Neural crest cell (in vitro differentiated cells): ENCODE data around the gene KRTAP22-1. TPM values are rescaled to one million over a fixed set of nuclear protein-coding genes. Genes with fewer than 3 reads are reported as not detected.

Experiments used
- DNase-seq: peaks from one replicate; pipeline ENCODE4 v3.0.0; 2021; ENCODE audit warnings: low read depth, mixed read lengths, low spot score
- H3K27ac Mint-ChIP-seq: one replicate; pipeline ENCODE4 v1.8.0; 2021; ENCODE audit warnings: mild to moderate bottlenecking, mixed read lengths; ENCODE audit not compliant: unreplicated experiment
- H3K27me3 Mint-ChIP-seq: 2 replicates; pipeline ENCODE4 v1.8.0; 2021; ENCODE audit warnings: low read depth, mild to moderate bottlenecking, mixed read lengths
- H3K36me3 Mint-ChIP-seq: 2 replicates; pipeline ENCODE4 v1.8.0; 2021; ENCODE audit warnings: low read depth, mild to moderate bottlenecking, mixed read lengths
- H3K4me1 Mint-ChIP-seq: 2 replicates; pipeline ENCODE4 v1.8.0; 2021; ENCODE audit warnings: mixed read lengths
- H3K4me3 Mint-ChIP-seq: one replicate; pipeline ENCODE4 v1.8.0; 2021; ENCODE audit warnings: mild to moderate bottlenecking, mixed read lengths
- H3K9me3 Mint-ChIP-seq: 2 replicates; pipeline ENCODE4 v1.8.0; 2021; ENCODE audit warnings: mixed read lengths
- CTCF ChIP-seq: fragments of 200-600 bp; sonication (generic); conservative IDR thresholded peaks from 2 replicates; pipeline ENCODE4 v1.5.0; 2021; ENCODE audit warnings: antibody characterized with exemption, mild to moderate bottlenecking
- long read RNA-seq: library from polyadenylated mRNA; unstranded; transcript quantifications from one replicate; pipeline ENCODE4 v2.0.0, GENCODE V29; 2020
- total RNA-seq: library from RNA; stranded (reverse); gene quantifications from 2 replicates; pipeline ENCODE4 v1.2.1, GENCODE V29; 2021

Gene KRTAP22-1
- not detected in 2 replicates for total RNA-seq
- long read RNA-seq, result 0 reads

GRCh38 chr21:30600787-30601186 lies at the start of gene KRTAP22-1:
Gene KRTAP22-1 (plus strand): TSS chr21:30601087.
- no peak for TF ChIP-seq CTCF
- Mint-ChIP-seq H3K36me3 (peaks cover 3% of the 10 kb centered on the region), H3K4me3 (no peak within 1 kb of the TSS), H3K27me3 (no peaks in the 10 kb centered on the region), H3K4me1 (no peaks in the 10 kb centered on the region), H3K27ac (no peak within 1 kb of the TSS), H3K9me3 (peaks cover 17% of the 10 kb centered on the region)
- DNase-seq, result no peak

DNA sequence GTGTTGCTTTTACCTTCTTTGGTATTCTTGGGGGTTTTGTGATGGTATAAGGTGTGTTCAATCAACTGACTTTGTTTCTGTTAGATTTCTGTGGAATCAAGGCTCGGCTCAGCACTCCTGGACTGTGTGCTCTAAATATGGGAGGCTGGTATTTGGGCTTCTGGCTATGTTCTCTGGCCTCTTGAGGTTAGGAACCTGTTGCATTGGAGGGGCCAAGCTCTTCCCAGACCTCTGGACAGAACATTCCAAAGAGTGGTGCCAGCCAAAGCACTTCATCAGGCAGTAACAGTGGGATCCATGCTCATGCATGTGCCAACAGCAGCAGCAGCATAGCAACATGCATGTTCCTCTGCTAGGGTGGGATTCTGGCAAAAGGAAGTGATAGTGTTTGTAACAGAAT lies 48.1 kb upstream of the KRTAP22-1 start:
- H3K27me3 Mint-ChIP-seq, result no peaks in the 10 kb centered on the region
- no peaks in the 10 kb centered on the region for H3K4me1 Mint-ChIP-seq
- DNase-seq, result no peak
- no peak overlapping the region for H3K27ac Mint-ChIP-seq
- H3K36me3 Mint-ChIP-seq, result peaks cover 6% of the 10 kb centered on the region
- H3K9me3 Mint-ChIP-seq, result peaks cover 24% of the 10 kb centered on the region
- no peak overlapping the region for H3K4me3 Mint-ChIP-seq
- no peak for TF ChIP-seq CTCF

DNA sequence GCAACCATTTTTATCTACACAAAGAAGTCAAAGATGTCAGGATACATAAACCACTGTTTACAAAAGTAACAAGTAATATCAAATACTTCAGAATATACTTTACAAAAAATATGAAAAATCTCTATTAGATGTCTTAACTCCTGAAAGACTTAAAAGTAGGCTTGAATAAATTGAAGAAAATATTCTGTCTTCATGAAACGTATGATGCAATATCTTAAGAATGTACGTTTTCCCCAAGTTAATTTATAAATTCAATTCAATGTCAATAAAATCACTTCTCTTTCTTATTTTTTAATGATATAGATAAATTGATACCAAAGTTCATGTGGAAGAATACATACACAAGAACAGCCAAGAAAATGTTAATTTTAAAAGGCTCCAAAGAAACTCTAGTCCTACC lies 45.8 kb upstream of the KRTAP22-1 start:
- Mint-ChIP-seq H3K4me1 (no peaks in the 10 kb centered on the region), H3K36me3 (peaks cover 3% of the 10 kb centered on the region), H3K4me3 (no peak overlapping the region), H3K9me3 (peaks cover 20% of the 10 kb centered on the region), H3K27ac (no peak overlapping the region), H3K27me3 (no peaks in the 10 kb centered on the region)
- TF ChIP-seq CTCF, result no peak
- no peak for DNase-seq

- Mint-ChIP-seq H3K27ac (no peak within 1 kb of the TSS), H3K4me1 (no peaks in the 10 kb centered on the region), H3K9me3 (peaks cover 10% of the 10 kb centered on the region), H3K27me3 (no peaks in the 10 kb centered on the region), H3K4me3 (no peak within 1 kb of the TSS), H3K36me3 (peaks cover 3% of the 10 kb centered on the region)
- no peak for DNase-seq
- TF ChIP-seq CTCF, result no peak
Measured at GRCh38 chr21:30561264-30561895, 39.5 kb upstream of the KRTAP22-1 start, which contains the start of gene KRTAP19-7. Gene KRTAP19-7 (minus strand): TSS chr21:30561314. CDS start chr21:30561289, 25 bp downstream.

GRCh38 chr21:30561957-30562356 lies 38.9 kb upstream of the KRTAP22-1 start:
- no peaks in the 10 kb centered on the region for H3K4me1 Mint-ChIP-seq
- no peak for TF ChIP-seq CTCF
- no peaks in the 10 kb centered on the region for H3K27me3 Mint-ChIP-seq
- H3K36me3 Mint-ChIP-seq, result peaks cover 3% of the 10 kb centered on the region
- H3K4me3 Mint-ChIP-seq, result no peak overlapping the region
- DNase-seq, result no peak
- peaks cover 10% of the 10 kb centered on the region for H3K9me3 Mint-ChIP-seq
- H3K27ac Mint-ChIP-seq, result no peak overlapping the region
